Measurements from ENCODE around the gene ROMO1.
"Not testable (repeated sequence)": the region's sequence is repeated elsewhere in the genome, so short reads cannot be mapped to it uniquely, and the experiment has no call there.

Gene ROMO1

DNA sequence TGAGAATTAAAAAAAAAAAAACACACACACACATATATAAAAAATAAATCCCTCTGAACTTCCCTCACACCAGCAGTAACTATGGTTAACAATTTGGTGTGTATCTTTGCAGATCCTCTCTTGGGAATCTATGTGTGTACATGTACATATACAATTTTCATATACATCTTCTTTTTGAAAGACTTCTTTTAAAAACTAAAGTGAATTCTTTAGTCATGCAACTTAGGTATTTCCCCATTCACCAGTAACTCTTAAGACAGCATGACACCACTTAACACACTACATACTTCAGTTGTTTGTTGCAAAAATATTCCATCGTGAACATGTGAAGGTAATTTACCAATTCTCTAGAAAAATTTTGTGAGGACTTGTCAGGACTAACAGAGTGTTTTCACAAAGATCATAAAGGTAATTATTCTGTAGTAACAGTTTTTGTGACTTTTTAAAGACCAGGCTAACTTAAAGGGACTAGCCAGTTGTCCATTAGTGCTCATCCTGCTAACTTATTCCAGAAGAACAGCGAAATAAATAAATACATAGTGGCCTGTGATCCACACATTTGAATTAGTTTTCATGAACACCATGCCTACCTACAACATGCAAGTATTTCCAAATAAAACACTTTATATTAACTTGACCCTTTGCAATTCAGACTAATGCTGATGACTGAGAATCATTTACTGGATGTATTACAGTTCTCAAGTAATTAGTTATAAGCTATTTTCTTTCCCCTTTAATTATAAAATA lies 30.8 kb downstream of the ROMO1 start:
- DNase-seq (ENCODE audit: low read depth, low spot score), result no peak

DNA sequence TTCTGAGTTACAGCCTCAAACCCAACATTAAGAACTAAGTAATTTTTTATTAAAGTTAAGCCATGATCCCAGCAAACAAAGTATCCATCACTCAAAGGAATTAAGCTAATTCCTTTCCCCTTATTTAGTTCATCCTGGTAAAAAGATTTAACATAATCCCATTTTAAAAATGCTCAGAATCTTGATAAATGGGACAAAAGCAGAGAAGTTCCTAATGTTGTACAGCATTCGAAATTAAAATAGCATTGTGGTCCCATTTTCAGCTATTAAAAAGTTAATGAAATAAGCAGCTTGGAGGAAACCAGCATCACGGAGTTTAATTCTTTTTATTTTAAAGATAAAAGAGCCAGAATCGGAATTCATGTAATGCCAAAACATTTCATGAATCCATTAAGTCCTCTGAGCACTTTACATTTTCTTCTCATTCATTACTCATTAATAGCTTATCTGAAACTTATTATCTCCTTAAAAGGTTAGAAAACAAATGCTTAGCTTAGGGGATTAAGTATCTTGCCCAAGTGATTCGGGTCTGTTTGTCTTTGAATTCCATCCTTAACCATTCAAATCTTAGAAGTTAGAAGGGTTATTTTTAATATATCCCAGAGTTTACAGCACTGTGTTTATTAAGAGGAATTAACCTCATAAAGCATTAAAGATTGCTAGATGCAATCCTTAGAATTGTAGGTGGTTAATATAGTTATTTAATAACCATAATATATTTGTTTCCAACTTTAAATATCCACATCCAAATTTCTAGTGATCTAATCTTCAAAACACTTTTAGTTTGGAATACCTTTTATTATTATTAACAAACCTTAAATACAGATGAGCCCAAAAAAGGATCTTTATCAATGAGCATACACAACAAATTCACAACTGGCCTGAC lies 31.6 kb downstream of the ROMO1 start:
- no peak for DNase-seq (ENCODE audit: low read depth, low spot score)

- no peak for DNase-seq (ENCODE audit: low read depth, low spot score)
Measured at GRCh38 chr20:35731469-35731788, 32.2 kb downstream of the ROMO1 start.

DNA sequence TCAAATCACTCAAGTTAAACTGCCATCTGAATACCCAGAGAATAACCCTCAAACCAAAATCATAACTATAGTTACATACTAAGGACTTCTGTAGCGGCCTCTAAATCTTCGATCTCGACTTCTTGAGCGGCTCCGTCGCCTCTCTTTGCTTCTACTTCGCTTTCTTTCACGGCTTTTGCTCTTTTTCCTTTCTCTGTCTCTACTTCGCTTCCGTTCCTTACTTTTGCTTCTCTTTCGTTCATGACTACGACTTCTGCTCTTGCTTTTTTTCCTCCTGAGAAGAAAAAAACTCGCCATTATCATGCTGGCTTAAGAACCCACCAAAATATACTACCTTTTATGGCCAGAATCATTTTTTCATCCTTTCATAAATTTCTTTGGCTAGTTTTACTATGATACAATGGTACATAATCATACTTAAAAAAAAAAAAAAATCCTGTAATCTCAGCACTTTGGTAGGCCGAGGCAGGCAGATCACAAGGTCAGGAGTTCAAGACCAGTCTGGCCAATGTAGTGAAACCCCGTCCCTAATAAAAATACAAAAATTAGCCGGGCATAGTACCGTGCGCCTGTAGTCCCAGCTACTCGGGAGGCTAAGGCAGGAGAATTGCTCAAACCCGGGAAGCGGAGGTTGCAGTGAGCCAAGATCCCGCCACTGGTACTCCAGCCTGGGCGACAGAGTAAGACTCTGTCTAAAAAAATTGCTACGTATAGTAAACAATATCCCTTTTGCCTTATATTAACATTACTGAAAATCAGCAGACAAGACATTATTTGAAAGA lies 32.8 kb downstream of the ROMO1 start:
- DNase-seq (ENCODE audit: low read depth, low spot score), result no peak

DNA sequence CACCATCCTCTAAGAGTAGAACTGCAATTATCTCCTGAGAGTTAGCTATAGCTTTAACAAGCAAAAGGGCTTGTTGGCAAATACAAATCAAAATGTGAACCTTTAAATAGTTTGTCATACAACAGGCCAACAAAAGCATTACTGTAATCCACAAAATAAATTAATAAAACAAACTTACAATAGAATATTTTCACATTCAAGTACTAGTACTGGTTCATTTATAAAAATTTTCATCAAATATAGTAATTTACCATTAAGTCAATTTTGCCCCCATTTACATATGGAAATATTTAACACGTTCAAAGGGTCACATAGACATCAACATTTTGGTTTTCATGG lies 33.4 kb downstream of the ROMO1 start:
- no peak for DNase-seq (ENCODE audit: low read depth, low spot score)

DNA sequence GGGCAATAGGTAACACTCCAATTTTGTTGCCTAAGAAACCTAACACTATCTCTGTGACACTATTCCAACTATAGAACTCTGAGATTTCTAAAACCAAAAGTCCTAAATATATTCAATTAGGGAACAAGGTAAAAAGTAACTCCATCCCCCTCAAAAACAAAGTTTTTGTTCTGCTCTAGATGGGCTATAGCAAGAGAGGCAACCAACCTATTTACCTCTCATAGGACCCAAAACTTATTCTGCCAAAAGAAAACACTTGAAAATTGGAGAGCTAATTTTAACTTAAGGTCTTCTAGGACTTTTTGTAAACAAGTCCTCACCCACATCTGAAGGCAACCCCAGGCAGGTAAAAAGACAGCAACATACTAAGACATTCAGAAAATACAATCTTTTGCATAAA lies 35.2 kb downstream of the ROMO1 start:
- DNase-seq (ENCODE audit: low read depth, low spot score), result no peak

- no peak for DNase-seq (ENCODE audit: low read depth, low spot score)
Measured at GRCh38 chr20:35734777-35735649, 35.8 kb downstream of the ROMO1 start.

DNA sequence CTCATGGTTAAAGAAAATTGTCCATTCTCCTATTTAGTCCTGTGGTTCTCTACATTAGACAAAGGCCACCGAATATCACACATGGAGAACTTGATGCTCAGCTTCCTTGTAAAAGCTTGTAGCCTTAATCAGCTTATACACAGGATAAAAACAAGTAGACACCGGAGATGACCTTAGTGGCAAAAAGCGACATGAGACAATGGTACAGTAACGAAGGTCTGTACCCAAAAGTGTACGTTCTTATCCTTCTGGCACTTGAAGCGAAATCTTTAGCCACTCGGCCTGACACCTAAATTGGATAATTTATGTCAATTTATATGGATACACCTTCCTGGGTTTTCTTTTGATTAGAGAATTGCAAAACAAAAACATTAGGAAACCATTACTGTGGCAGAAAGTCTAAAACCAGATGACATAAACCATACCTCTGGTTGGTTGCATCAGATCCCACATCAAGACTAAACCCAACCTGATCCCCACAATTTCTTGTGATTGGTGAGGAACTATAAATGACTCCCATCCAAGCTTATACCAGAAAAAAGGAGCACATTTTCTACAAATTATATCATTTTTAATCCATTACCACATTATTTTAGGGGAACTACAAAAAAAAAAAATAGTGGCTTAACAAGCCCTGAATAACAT lies 36.7 kb downstream of the ROMO1 start:
- no peak for DNase-seq (ENCODE audit: low read depth, low spot score)

- no peak for DNase-seq (ENCODE audit: low read depth, low spot score)
Measured at GRCh38 chr20:35737865-35738333, 38.7 kb downstream of the ROMO1 start.

- DNase-seq (ENCODE audit: low read depth, low spot score), result no peak
Measured at GRCh38 chr20:35738410-35739179, 39.4 kb downstream of the ROMO1 start.

GRCh38 chr20:35739294-35740163 lies 40.3 kb downstream of the ROMO1 start:
- no peak for DNase-seq (ENCODE audit: low read depth, low spot score)

DNA sequence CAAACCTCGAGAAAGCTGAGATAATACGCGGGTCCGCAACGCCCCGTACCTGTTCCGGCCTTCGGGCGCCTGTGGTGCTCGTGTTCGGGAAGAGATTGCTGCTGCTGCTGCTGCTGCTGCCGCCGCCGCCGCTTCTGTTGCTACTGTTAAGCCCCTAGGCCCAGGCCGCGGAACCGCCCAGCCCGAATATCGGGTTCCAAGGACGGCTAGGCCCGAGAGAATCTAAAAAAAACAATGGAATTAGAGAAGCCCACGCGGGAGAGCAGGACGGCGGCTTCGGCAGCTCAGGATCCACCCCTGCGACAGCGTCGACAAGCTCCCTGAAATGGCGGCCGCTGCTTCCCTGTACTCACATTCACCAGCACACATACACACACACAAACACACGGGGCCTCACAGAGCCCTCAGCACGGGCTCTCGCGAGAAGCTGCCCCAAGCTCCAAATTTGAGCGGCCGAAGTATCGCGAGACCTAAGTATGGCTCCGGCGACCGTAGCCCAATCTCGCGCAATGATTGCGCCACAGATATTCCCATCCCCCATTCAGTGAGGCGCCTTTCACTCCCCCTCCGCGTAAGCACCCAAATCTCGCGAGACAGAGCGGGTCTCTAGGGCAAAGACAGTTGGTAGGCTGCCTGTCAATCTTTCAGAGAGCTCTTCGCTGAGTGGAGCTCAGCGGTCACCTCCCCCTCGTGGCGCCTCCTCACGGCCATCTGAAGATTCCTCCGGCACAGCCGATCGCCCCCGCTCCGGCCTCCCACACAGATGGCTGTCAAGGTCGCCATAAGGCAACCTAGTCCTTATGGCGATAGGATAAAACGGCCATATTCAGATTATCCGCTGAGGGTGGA lies 42.9 kb downstream of the ROMO1 start, which contains the start of gene RBM39:
RBM39 (minus strand) TSS at position 369 of the 849 bp plus-strand sequence. CDS start 1,386 bp downstream, outside the sequence.
- DNase-seq (ENCODE audit: low read depth, low spot score), result peak; percentile 100

- no peak for DNase-seq (ENCODE audit: low read depth, low spot score)
Measured at GRCh38 chr20:35742741-35743523, 43.7 kb downstream of the ROMO1 start.

DNA sequence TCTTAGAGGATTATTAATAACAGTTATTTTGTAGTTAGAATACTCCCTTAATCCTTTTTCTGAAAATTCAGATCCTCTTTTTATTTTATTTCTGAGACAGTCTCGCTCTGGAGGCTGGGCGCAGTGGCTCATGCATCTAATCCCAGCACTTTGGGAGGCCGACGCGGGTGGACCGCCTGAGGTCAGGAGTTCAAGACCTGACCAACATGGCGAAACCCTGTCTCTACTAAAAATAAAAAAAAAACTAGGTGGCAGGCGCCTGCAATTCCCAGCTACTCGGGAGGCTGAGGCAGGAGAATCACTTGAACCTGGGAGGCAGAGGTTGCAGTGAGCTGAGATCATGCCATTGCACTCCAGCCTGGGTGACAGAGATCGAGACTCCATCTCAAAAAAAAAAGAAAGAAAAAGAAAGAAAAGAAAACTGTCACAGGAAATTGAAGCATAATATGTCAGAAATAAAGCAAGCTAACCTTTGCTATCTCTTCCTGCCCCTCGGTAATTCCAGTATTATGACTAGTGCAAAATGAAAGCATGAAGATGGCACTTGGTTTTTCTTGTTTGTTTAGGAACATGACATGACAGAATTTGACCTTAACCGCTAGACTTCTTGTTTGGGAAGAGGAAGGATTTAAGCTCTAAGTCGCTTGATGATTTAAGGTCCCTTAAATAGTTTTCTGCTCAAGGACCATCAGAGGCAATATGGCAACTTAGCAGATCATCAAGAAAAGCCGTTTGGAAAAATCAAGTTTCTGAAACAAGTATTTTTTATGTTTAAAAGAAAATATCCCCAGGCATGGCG lies 44.7 kb downstream of the ROMO1 start:
- DNase-seq (ENCODE audit: low read depth, low spot score), result no peak

- not testable (repeated sequence) for DNase-seq (ENCODE audit: low read depth, low spot score)
Measured at GRCh38 chr20:35744492-35744841, 45.3 kb downstream of the ROMO1 start.

Measured in ELF-1 (cell line).